HepG2 (cell line): ENCODE results near the gene TVP23C. TPM values are rescaled to one million over a fixed set of nuclear protein-coding genes. Genes with fewer than 3 reads are reported as not detected.

Source experiments
- ATAC-seq: fragments of 200-7000 bp; cut with Tn5 transposase; 3 replicates; pipeline ENCODE4 v1.9.1; 2020; ENCODE audit warnings: mild to moderate bottlenecking, moderate library complexity
- BruUV-seq: library from RNA; stranded (reverse); fragments of 400-500 nt; replicated peaks from 2 replicates; lab custom pipeline; 2021; lab: Mats Ljungman, UMichigan
- CTCF ChIA-PET: fragments of 300-600 bp; formaldehyde crosslinking; extraction: SDS; loops from one replicate; lab custom pipeline; 2021; ENCODE audit warnings: low total read pairs, inconsistent platforms, low intra/inter-chr PET ratio; lab: Yijun Ruan, JAX
- POLR2A ChIA-PET: fragments of 350-600 bp; sonication (Branson Sonifier 250); formaldehyde crosslinking; loops from one replicate; lab custom pipeline; 2020; ENCODE audit warnings: antibody characterized with exemption, inconsistent platforms; lab: Yijun Ruan, JAX
- DNase-seq: peaks from one replicate; pipeline ENCODE4 v3.0.0-alpha.2; 2015; ENCODE audit warnings: low spot score
- FAIRE-seq: peaks from 3 replicates; lab custom pipeline; 2011; peaks lifted over from hg19 to GRCh38; lab: Jason Lieb, UNC
- H2AFZ ChIP-seq: one replicate; pipeline ENCODE4 v1.6.1; 2011; ENCODE audit warnings: low read length, inconsistent platforms
- H3K27ac ChIP-seq: fragments of 300-600 bp; 3 replicates; pipeline ENCODE4 v1.8.0; 2011; ENCODE audit warnings: mixed run types, mild to moderate bottlenecking, mixed read lengths, low read length, inconsistent platforms; ENCODE audit not compliant: insufficient read depth; ENCODE audit errors: extremely low read length
- H3K27me3 ChIP-seq, 2 experiments: fragments of 200-600 bp in 1 of 2; 2 replicates in 1 of 2; 3 replicates in 1 of 2; pipeline versions ENCODE4 v1.6.0 to v1.8.0; 2011; ENCODE audit warnings: low read length in 2 of 2, mild to moderate bottlenecking in 2 of 2, moderate library complexity in 2 of 2, inconsistent platforms in 1 of 2; ENCODE audit not compliant: insufficient read depth in 2 of 2, control insufficient read depth in 1 of 2
- H3K36me3 ChIP-seq, 2 experiments: fragments of 200-600 bp in 1 of 2; replicated peaks in 1 of 2; 2 replicates in 1 of 2; 3 replicates in 1 of 2; pipeline versions ENCODE4 v1.5.1 to v1.8.0; 2011; ENCODE audit warnings: low read length in 2 of 2, inconsistent platforms in 1 of 2; ENCODE audit not compliant: insufficient read depth in 2 of 2, control insufficient read depth in 1 of 2
- H3K4me1 ChIP-seq: 2 replicates; pipeline ENCODE4 v1.5.1; 2012; ENCODE audit warnings: low read length, inconsistent platforms; ENCODE audit not compliant: insufficient read depth
- H3K4me2 ChIP-seq: 2 replicates; pipeline ENCODE4 v1.6.0; 2011; ENCODE audit warnings: low read depth, low read length, inconsistent platforms
- H3K4me3 ChIP-seq, 3 experiments: fragments of 200-600 bp in 1 of 3; sonication (generic), shearing (Covaris generic) in 1 of 3; replicated peaks in 1 of 3; 2 replicates each; pipeline ENCODE4 v1.5.1; 2011 to 2016; ENCODE audit warnings: low read length in 3 of 3, inconsistent platforms in 2 of 3, low read depth in 2 of 3, mild to moderate bottlenecking in 2 of 3, control low read depth in 1 of 3, mixed read lengths in 1 of 3; ENCODE audit not compliant: insufficient read depth in 1 of 3
- H3K79me2 ChIP-seq: one replicate; pipeline ENCODE4 v1.6.1; 2011; ENCODE audit warnings: low read length, inconsistent platforms; ENCODE audit not compliant: insufficient read depth
- H3K9ac ChIP-seq: 2 replicates; pipeline ENCODE4 v1.6.0; 2011; ENCODE audit warnings: mild to moderate bottlenecking, low read depth, low read length, inconsistent platforms; ENCODE audit not compliant: insufficient read depth
- H3K9me3 ChIP-seq: 2 replicates; pipeline ENCODE4 v1.5.1; 2012; ENCODE audit warnings: mild to moderate bottlenecking, low read length
- H4K20me1 ChIP-seq: 2 replicates; pipeline ENCODE4 v1.6.0; 2011; ENCODE audit warnings: inconsistent platforms, mild to moderate bottlenecking, low read length, moderate library complexity; ENCODE audit not compliant: insufficient read depth
- AGO1 ChIP-seq: fragments of 200-400 bp; formaldehyde crosslinking; IDR thresholded peaks from 2 replicates; pipeline ENCODE4 v1.6.1; 2017; ENCODE audit warnings: mild to moderate bottlenecking, low read depth, low read length, moderate library complexity; ENCODE audit not compliant: poor library complexity, severe bottlenecking
- CREB1 ChIP-seq, 2 experiments: fragments of 450-650 bp in 1 of 2; IDR thresholded peaks; 2 replicates each; pipeline ENCODE4 v1.6.1; 2016 to 2017; ENCODE audit warnings: control low read depth in 1 of 2, mild to moderate bottlenecking in 1 of 2, missing compliant biosample characterization in 1 of 2, missing genetic modification characterization in 1 of 2
- FOXC1 ChIP-seq: sonication (generic); formaldehyde crosslinking; IDR thresholded peaks from 2 replicates; pipeline ENCODE4 v1.8.0; 2022; ENCODE audit warnings: mild to moderate bottlenecking, missing genetic modification reagents, borderline replicate concordance
- HMG20A ChIP-seq: IDR thresholded peaks from 2 replicates; pipeline ENCODE4 v1.6.1; 2016; ENCODE audit warnings: borderline replicate concordance
- HNF4G ChIP-seq, 2 experiments: sonication (generic) in 1 of 2; formaldehyde crosslinking in 1 of 2; IDR thresholded peaks; 2 replicates each; pipeline versions ENCODE4 v1.4.0 to v1.6.1; 2011 to 2020; ENCODE audit warnings: borderline replicate concordance in 2 of 2, low read depth in 2 of 2, mild to moderate bottlenecking in 2 of 2, low read length in 1 of 2, missing genetic modification reagents in 1 of 2, moderate library complexity in 1 of 2
- MED1 ChIP-seq: sonication (generic); formaldehyde crosslinking; IDR thresholded peaks from 2 replicates; pipeline ENCODE4 v1.4.0; 2020; ENCODE audit warnings: missing genetic modification reagents
- MTA1 ChIP-seq: sonication (generic); formaldehyde crosslinking; IDR thresholded peaks from 2 replicates; pipeline ENCODE4 v1.4.0; 2020; ENCODE audit warnings: missing genetic modification reagents, mild to moderate bottlenecking, borderline replicate concordance
- NFKBIZ ChIP-seq: IDR thresholded peaks from 2 replicates; pipeline ENCODE4 v1.6.1; 2018; ENCODE audit warnings: missing genetic modification reagents, missing compliant biosample characterization
- NR1H2 ChIP-seq: sonication (generic); formaldehyde crosslinking; IDR thresholded peaks from 2 replicates; pipeline ENCODE4 v1.8.1; 2022; ENCODE audit warnings: low read depth, missing genetic modification reagents, borderline replicate concordance
- SOX5 ChIP-seq: IDR thresholded peaks from 2 replicates; pipeline ENCODE4 v1.6.1; 2016; ENCODE audit warnings: borderline replicate concordance
- TAF15 ChIP-seq: fragments of 200-400 bp; formaldehyde crosslinking; IDR thresholded peaks from one replicate; pipeline ENCODE4 v1.6.1; 2018; ENCODE audit warnings: mild to moderate bottlenecking, low read depth, low read length; ENCODE audit not compliant: poor library complexity, severe bottlenecking
- TARDBP ChIP-seq: sonication (generic); formaldehyde crosslinking; IDR thresholded peaks from 2 replicates; pipeline ENCODE4 v1.8.0; 2022; ENCODE audit warnings: mild to moderate bottlenecking, missing genetic modification reagents
- ZBTB8A ChIP-seq: sonication (generic); formaldehyde crosslinking; IDR thresholded peaks from 2 replicates; pipeline ENCODE4 v1.4.0; 2020; ENCODE audit warnings: mild to moderate bottlenecking, low read depth, missing genetic modification reagents, borderline replicate concordance
- ZNF160 ChIP-seq: sonication (generic); formaldehyde crosslinking; IDR thresholded peaks from 2 replicates; pipeline ENCODE4 v1.8.0; 2022; ENCODE audit warnings: mild to moderate bottlenecking, inconsistent platforms, missing genetic modification reagents
- ZNF644 ChIP-seq: IDR thresholded peaks from 2 replicates; pipeline ENCODE4 v1.6.1; 2016; ENCODE audit warnings: low read depth
- ZNF788 ChIP-seq: sonication (generic); formaldehyde crosslinking; IDR thresholded peaks from 2 replicates; pipeline ENCODE4 v1.5.0; 2020; ENCODE audit warnings: mild to moderate bottlenecking, missing genetic modification reagents, borderline replicate concordance
- ZSCAN25 ChIP-seq: sonication (generic); formaldehyde crosslinking; IDR thresholded peaks from 2 replicates; pipeline ENCODE4 v1.8.0; 2022; ENCODE audit warnings: mild to moderate bottlenecking, missing genetic modification reagents
- WGBS: methylation state at CpG from one replicate; pipeline ENCODE4 v1.1.6; 2017; ENCODE audit warnings: low lambda C conversion rate; 5-methylcytosine and 5-hydroxymethylcytosine counted together
- in situ Hi-C: cut with HindIII; loops from 2 replicates; pipeline ENCODE4 v1.10.0; 2017; ENCODE audit warnings: low pct_unique_long_range_greater_than_20kb; ENCODE audit not compliant: extremely low pct_ligation_motif_present
- intact Hi-C: fragments of 100-400 bp; cut with micrococcal nuclease; formaldehyde crosslinking; loops from one replicate; pipeline ENCODE4 v1.10.0; 2022; ENCODE audit not compliant: unreplicated experiment
- polyA plus RNA-seq, 8 experiments: library from polyadenylated mRNA; depleted of rRNA in 3 of 8; stranded (reverse) in 7 of 8; unstranded in 1 of 8; fragments of >200 nt; fragmentation: Illumina TruSeq in 4 of 8; extraction: Trizol in 4 of 8; gene quantifications; 2 replicates each; pipeline versions ENCODE4 v1.2.1 to v1.2.3, GENCODE V29; 2011 to 2016; ENCODE audit warnings: low read depth in 4 of 8, missing spikeins in 1 of 8, mixed read lengths in 1 of 8; ENCODE audit not compliant: insufficient read depth in 1 of 8
- total RNA-seq, 5 experiments: library from RNA; depleted of rRNA; stranded (reverse); fragments of >200 nt; fragmentation: Illumina TruSeq; extraction: Trizol; gene quantifications; 2 replicates each; pipeline ENCODE4 v1.2.3, GENCODE V29; 2016; ENCODE audit warnings: low read depth in 1 of 5
- TF ChIP-seq, protein P1 (sequence below): IDR thresholded peaks from 2 replicates; pipeline ENCODE4 v1.6.1; 2016

TVP23C gene
- total and polyA plus RNA-seq, 2 of the 13 experiments (the other 11 are each of a cell fraction or from before 2014, with no cell fraction given), result 10.4 to 28.2 TPM

- no peak overlapping the region for H3K9ac ChIP-seq
- BruUV-seq, result no TSS peak
- no peaks in the 10 kb centered on the region for H4K20me1 ChIP-seq
- no peaks in the 10 kb centered on the region for H3K27me3 ChIP-seq
- ChIA-PET POLR2A (no interaction called here), CTCF (no interaction called here)
- ATAC-seq, result no peak
- no peak overlapping the region for H2AFZ ChIP-seq
- 87% methylated on average over 4 of the region's 4 CpGs for WGBS
- no peaks in the 10 kb centered on the region for H3K4me1 ChIP-seq
- TF ChIP-seq ZSCAN25, result no peak
- no peak for TF ChIP-seq TAF15
- peak; percentile 85 for TF ChIP-seq CREB1 (IDR thresholded peaks at IDR 0.05)
- no peak for TF ChIP-seq CREB1 (CRISPR knock-in tag; IDR thresholded peaks at IDR 0.05)
- TF ChIP-seq ZNF644 (CRISPR knock-in tag), result no peak
- TF ChIP-seq SOX5 (CRISPR knock-in tag), result no peak
- TF ChIP-seq HMG20A (CRISPR knock-in tag), result no peak
- no peak for TF ChIP-seq MTA1 (CRISPR knock-in tag)
- no peak for TF ChIP-seq MED1 (CRISPR knock-in tag)
- no peaks in the 10 kb centered on the region for H3K9me3 ChIP-seq
- peaks cover 9 to 43% of the 10 kb centered on the region in 2 experiments for H3K36me3 ChIP-seq
- in situ Hi-C loops (no loop called here), intact Hi-C loops (no loop called here)
- H3K4me2 ChIP-seq, result no peak overlapping the region
- no peak for DNase-seq
- H3K4me3 ChIP-seq, result no peak overlapping the region
- H3K27ac ChIP-seq, result no peak overlapping the region
- FAIRE-seq, result no peak
- H3K79me2 ChIP-seq, result no peaks in the 10 kb centered on the region
These were observed 71.1 kb downstream of the TVP23C start for GRCh38 chr17:15492186-15492585.

DNA sequence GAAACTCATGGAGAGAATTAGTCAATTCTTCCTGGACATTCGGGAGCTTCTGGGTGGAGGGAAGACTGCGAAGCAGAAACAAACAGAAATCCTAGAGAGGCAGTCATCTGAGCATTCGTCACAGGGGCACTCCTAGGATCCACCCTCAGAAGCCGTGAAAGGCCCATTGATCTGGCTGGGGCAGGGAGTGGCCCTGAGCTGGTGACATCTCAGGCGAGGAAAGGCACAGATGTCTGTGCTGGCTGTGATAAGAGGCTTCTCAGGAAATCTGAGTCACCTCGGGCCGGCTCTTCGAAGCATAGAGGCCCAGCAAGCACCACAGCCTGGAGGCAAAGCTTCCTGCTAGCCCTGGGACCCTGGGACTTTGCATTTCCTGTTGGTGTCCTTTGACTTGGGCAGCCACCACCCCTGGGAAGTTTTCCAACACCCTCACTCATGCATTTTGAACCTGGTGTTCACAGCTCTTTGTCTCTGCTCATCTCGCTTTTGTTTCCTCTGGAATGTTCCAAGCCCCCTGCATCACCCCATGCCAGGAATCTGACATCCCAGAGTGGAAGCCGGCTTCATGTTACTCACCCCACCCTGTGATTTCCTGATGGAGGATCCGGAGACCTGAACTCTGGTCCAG, 72.5 kb downstream of the TVP23C start:
- H3K9ac ChIP-seq, result no peak overlapping the region
- intact Hi-C loops (no loop called here), in situ Hi-C loops (no loop called here)
- H3K27ac ChIP-seq, result no peak overlapping the region
- WGBS, result 97% methylated on average over 7 of the region's 11 CpGs
- no TSS peak for BruUV-seq
- H3K36me3 ChIP-seq, result peaks cover 7 to 38% of the 10 kb centered on the region in 2 experiments; a peak in 4 of 5 replicates
- FAIRE-seq (no peak), DNase-seq (no peak), ATAC-seq (no peak)
- H3K4me1 ChIP-seq, result no peaks in the 10 kb centered on the region
- CTCF ChIA-PET, result no interaction called here
- no peaks in the 10 kb centered on the region for H4K20me1 ChIP-seq
- H3K4me2 ChIP-seq, result no peak overlapping the region
- no peaks in the 10 kb centered on the region for H3K27me3 ChIP-seq
- no peak overlapping the region for H3K4me3 ChIP-seq
- H3K79me2 ChIP-seq, result no peaks in the 10 kb centered on the region
- H2AFZ ChIP-seq, result no peak overlapping the region
- no peaks in the 10 kb centered on the region for H3K9me3 ChIP-seq
- POLR2A ChIA-PET, result no interaction called here
- TF ChIP-seq FOXC1 (CRISPR knock-in tag), result no peak
- no peak for TF ChIP-seq ZBTB8A (CRISPR knock-in tag)
- TF ChIP-seq ZNF788, result no peak
- TF ChIP-seq HNF4G (IDR thresholded peaks at IDR 0.05; ENCODE audit: borderline replicate concordance, low read depth, low read length), result no peak
- TF ChIP-seq HNF4G (CRISPR knock-in tag; IDR thresholded peaks at IDR 0.05; ENCODE audit: borderline replicate concordance, low read depth), result no peak
- no peak for TF ChIP-seq ZNF160 (CRISPR knock-in tag)
- TF ChIP-seq TARDBP (CRISPR knock-in tag), result no peak
- TF ChIP-seq NFKBIZ (CRISPR knock-in tag), result no peak
- TF ChIP-seq, protein P1, sequence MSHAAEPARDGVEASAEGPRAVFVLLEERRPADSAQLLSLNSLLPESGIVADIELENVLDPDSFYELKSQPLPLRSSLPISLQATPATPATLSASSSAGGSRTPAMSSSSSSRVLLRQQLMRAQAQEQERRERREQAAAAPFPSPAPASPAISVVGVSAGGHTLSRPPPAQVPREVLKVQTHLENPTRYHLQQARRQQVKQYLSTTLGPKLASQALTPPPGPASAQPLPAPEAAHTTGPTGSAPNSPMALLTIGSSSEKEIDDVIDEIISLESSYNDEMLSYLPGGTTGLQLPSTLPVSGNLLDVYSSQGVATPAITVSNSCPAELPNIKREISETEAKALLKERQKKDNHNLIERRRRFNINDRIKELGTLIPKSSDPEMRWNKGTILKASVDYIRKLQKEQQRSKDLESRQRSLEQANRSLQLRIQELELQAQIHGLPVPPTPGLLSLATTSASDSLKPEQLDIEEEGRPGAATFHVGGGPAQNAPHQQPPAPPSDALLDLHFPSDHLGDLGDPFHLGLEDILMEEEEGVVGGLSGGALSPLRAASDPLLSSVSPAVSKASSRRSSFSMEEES (CRISPR knock-in tag), result no peak
- TF ChIP-seq NR1H2 (CRISPR knock-in tag), result no peak
- TF ChIP-seq AGO1, result no peak
